Endothelial cell of umbilical vein (primary cell): ENCODE data around the gene JADE1. TPM values are rescaled to one million over a fixed set of nuclear protein-coding genes. Genes with fewer than 3 reads are reported as not detected.
A peak's percentile ranks its signal among the peaks of the same experiment; 100 is the strongest.

ENCODE experiments used
- BruUV-seq: library from RNA; stranded (reverse); fragments of 400-500 nt; replicated peaks from 2 replicates; lab custom pipeline; 2021; lab: Mats Ljungman, UMichigan
- CTCF ChIA-PET: fragments of 300-600, 350-600 bp; sonication (Branson Sonifier 250); formaldehyde crosslinking; loops from one replicate; lab custom pipeline; 2021; ENCODE audit warnings: antibody characterized with exemption, inconsistent platforms; lab: Charles Lee
- POLR2A ChIA-PET: fragments of 300-600, 350-600 bp; sonication (Branson Sonifier 250); formaldehyde crosslinking; loops from one replicate; lab custom pipeline; 2021; ENCODE audit warnings: antibody characterized with exemption, inconsistent platforms; lab: Charles Lee
- DNase-seq: peaks from one replicate; pipeline ENCODE4 v3.0.0-alpha.2; 2011; ENCODE audit warnings: low read depth, low spot score
- FAIRE-seq: peaks from 2 replicates; lab custom pipeline; 2011; peaks lifted over from hg19 to GRCh38; lab: Jason Lieb, UNC
- H2AFZ ChIP-seq: 2 replicates; pipeline ENCODE4 v1.6.0; 2012; ENCODE audit warnings: low read depth, low read length, control low read depth, inconsistent platforms
- H3K27ac ChIP-seq: 2 replicates; pipeline ENCODE4 v1.5.1; 2011; ENCODE audit warnings: low read depth, mild to moderate bottlenecking, control low read depth, low read length, moderate library complexity; ENCODE audit not compliant: insufficient read depth
- H3K27me3 ChIP-seq, 2 experiments: 2 replicates each; pipeline versions ENCODE4 v1.6.0 to v1.6.1; 2011; ENCODE audit warnings: low read length in 2 of 2, mixed read lengths in 1 of 2; ENCODE audit not compliant: control insufficient read depth in 2 of 2, insufficient read depth in 2 of 2
- H3K36me3 ChIP-seq, 2 experiments: 2 replicates in 1 of 2; 3 replicates in 1 of 2; pipeline ENCODE4 v1.5.1; 2011; ENCODE audit warnings: low read length in 2 of 2, mild to moderate bottlenecking in 1 of 2, moderate library complexity in 1 of 2; ENCODE audit not compliant: control insufficient read depth in 2 of 2, insufficient read depth in 2 of 2; ENCODE audit errors: extremely low read depth in 1 of 2
- H3K4me1 ChIP-seq: 3 replicates; pipeline ENCODE4 v1.5.1; 2011; ENCODE audit warnings: mild to moderate bottlenecking, low read length; ENCODE audit not compliant: control insufficient read depth, insufficient read depth; ENCODE audit errors: extremely low read depth
- H3K4me2 ChIP-seq: 2 replicates; pipeline ENCODE4 v1.6.1; 2011; ENCODE audit warnings: low read length, control low read depth, mixed read lengths; ENCODE audit not compliant: insufficient read depth
- H3K4me3 ChIP-seq, 3 experiments: fragments of 200-600 bp in 1 of 3; sonication (generic), shearing (Covaris generic) in 1 of 3; replicated peaks in 1 of 3; 2 replicates each; pipeline ENCODE4 v1.5.1; 2011 to 2016; ENCODE audit warnings: control low read depth in 3 of 3, low read length in 3 of 3, mild to moderate bottlenecking in 2 of 3, inconsistent platforms in 1 of 3, low read depth in 1 of 3, moderate library complexity in 1 of 3; ENCODE audit not compliant: insufficient read depth in 1 of 3
- H3K79me2 ChIP-seq: 2 replicates; pipeline ENCODE4 v1.6.0; 2012; ENCODE audit warnings: low read length, inconsistent platforms; ENCODE audit not compliant: control insufficient read depth, insufficient read depth
- H3K9ac ChIP-seq: replicated peaks from 2 replicates; pipeline ENCODE3; 2011; ENCODE audit warnings: low read length, control low read depth; ENCODE audit not compliant: insufficient read depth; ENCODE audit errors: extremely low read depth
- H3K9me1 ChIP-seq: replicated peaks from 3 replicates; pipeline ENCODE4 v1.6.0; 2011; ENCODE audit warnings: mild to moderate bottlenecking, low read length; ENCODE audit not compliant: control insufficient read depth, insufficient read depth; ENCODE audit errors: extremely low read depth
- H3K9me3 ChIP-seq: replicated peaks from 2 replicates; pipeline ENCODE4 v1.5.1; 2012; ENCODE audit warnings: low read length, inconsistent platforms; ENCODE audit not compliant: control insufficient read depth, insufficient read depth
- H4K20me1 ChIP-seq: replicated peaks from 2 replicates; pipeline ENCODE3; 2011; ENCODE audit warnings: mild to moderate bottlenecking, low read length; ENCODE audit not compliant: control insufficient read depth, insufficient read depth; ENCODE audit errors: extremely low read depth
- EZH2 ChIP-seq: IDR thresholded peaks from 2 replicates; pipeline ENCODE4 v1.6.1; 2012; ENCODE audit warnings: borderline replicate concordance, low read depth, mild to moderate bottlenecking, moderate library complexity, low read length, inconsistent platforms; ENCODE audit not compliant: severe bottlenecking
- FOS ChIP-seq: IDR thresholded peaks from 2 replicates; pipeline ENCODE4 v1.6.1; 2011; ENCODE audit warnings: mild to moderate bottlenecking, low read length, moderate library complexity, borderline replicate concordance; ENCODE audit not compliant: insufficient read depth
- GATA2 ChIP-seq: IDR thresholded peaks from 2 replicates; pipeline ENCODE4 v1.7.0; 2011; ENCODE audit warnings: low read depth, mild to moderate bottlenecking, moderate library complexity, mixed read lengths, low read length; ENCODE audit not compliant: insufficient read length, insufficient read depth
- JUN ChIP-seq: IDR thresholded peaks from 2 replicates; pipeline ENCODE4 v1.6.1; 2011; ENCODE audit warnings: borderline replicate concordance, low read depth; ENCODE audit not compliant: insufficient read length, insufficient read depth
- MAX ChIP-seq: IDR thresholded peaks from 2 replicates; pipeline ENCODE4 v1.6.1; 2011; ENCODE audit not compliant: insufficient read depth, insufficient read length
- MYC ChIP-seq: IDR thresholded peaks from one replicate; pipeline ENCODE4 v1.6.1; 2011; ENCODE audit warnings: mild to moderate bottlenecking, low read depth, low read length
- POLR2A ChIP-seq: IDR thresholded peaks from 2 replicates; pipeline ENCODE4 v1.6.1; 2012; ENCODE audit warnings: low read depth, mild to moderate bottlenecking, control low read depth, low read length
- POLR2AphosphoS5 ChIP-seq: IDR thresholded peaks from 2 replicates; pipeline ENCODE4 v1.6.1; 2012; ENCODE audit warnings: low read depth, mild to moderate bottlenecking, control low read depth, low read length, moderate library complexity; ENCODE audit not compliant: insufficient read depth
- dilution Hi-C: fragments of 300-500 bp; cut with MboI; formaldehyde crosslinking; loops from one replicate; pipeline ENCODE4 v1.15.0; 2019; ENCODE audit warnings: low sequenced_read_pairs; ENCODE audit not compliant: extremely low pct_ligation_motif_present
- intact Hi-C: fragments of 100-400 bp; cut with micrococcal nuclease; formaldehyde crosslinking; loops from one replicate; pipeline ENCODE4 v1.10.0; 2022
- polyA plus RNA-seq, 4 experiments: library from polyadenylated mRNA; depleted of rRNA in 3 of 4; stranded (reverse) in 3 of 4; unstranded in 1 of 4; fragments of >200 nt; gene quantifications; 2 replicates each; pipeline versions ENCODE4 v1.2.1 to v1.2.3, GENCODE V29; 2011 to 2012; ENCODE audit warnings: missing spikeins in 1 of 4
- total RNA-seq: library from RNA; stranded (reverse); gene quantifications from 2 replicates; pipeline ENCODE4 v1.2.3, GENCODE V29; 2021
- TF ChIP-seq, protein P1 (sequence below), 2 donors: IDR thresholded peaks; 1 replicate in 1 of 2; 2 replicates in 1 of 2; pipeline ENCODE4 v1.5.1; 2011; ENCODE audit warnings: low read length in 2 of 2, mild to moderate bottlenecking in 2 of 2, moderate library complexity in 2 of 2, control low read depth in 1 of 2, inconsistent platforms in 1 of 2, low read depth in 1 of 2; ENCODE audit not compliant: insufficient read depth in 1 of 2; ENCODE audit errors: extremely low read depth in 1 of 2

Gene JADE1
- total and polyA plus RNA-seq, 2 donors (not counting 3 experiments of a cell fraction or from before 2014, with no cell fraction given), result 13.6 to 45.6 TPM

- H3K9ac ChIP-seq, result no peak overlapping the region
- no peaks in the 10 kb centered on the region for H3K9me1 ChIP-seq
- H3K9me3 ChIP-seq, result no peaks in the 10 kb centered on the region
- peaks cover 20% of the 10 kb centered on the region in 2 experiments for H3K36me3 ChIP-seq
- intact Hi-C loops (loop anchor here (1.0 to 5.0 kb wide), 11 partner anchors 51 to 672 kb away; no protein-coding TSS in a partner anchor), dilution Hi-C loops (no loop called here)
- CTCF ChIA-PET, result interaction anchor here (0.7 to 3.7 kb wide), 12 partner anchors 9 to 795 kb away, joined by 3 to 29 read pairs (median 4); no protein-coding TSS in a partner anchor
- peak; percentile 81 for DNase-seq
- H3K27ac ChIP-seq, result no peak overlapping the region
- TF ChIP-seq, protein P1, sequence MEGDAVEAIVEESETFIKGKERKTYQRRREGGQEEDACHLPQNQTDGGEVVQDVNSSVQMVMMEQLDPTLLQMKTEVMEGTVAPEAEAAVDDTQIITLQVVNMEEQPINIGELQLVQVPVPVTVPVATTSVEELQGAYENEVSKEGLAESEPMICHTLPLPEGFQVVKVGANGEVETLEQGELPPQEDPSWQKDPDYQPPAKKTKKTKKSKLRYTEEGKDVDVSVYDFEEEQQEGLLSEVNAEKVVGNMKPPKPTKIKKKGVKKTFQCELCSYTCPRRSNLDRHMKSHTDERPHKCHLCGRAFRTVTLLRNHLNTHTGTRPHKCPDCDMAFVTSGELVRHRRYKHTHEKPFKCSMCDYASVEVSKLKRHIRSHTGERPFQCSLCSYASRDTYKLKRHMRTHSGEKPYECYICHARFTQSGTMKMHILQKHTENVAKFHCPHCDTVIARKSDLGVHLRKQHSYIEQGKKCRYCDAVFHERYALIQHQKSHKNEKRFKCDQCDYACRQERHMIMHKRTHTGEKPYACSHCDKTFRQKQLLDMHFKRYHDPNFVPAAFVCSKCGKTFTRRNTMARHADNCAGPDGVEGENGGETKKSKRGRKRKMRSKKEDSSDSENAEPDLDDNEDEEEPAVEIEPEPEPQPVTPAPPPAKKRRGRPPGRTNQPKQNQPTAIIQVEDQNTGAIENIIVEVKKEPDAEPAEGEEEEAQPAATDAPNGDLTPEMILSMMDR (IDR thresholded peaks at IDR 0.05; ENCODE audit: extremely low read depth in 1 of 2, insufficient read depth in 1 of 2, low read depth in 1 of 2, low read length in 2 of 2), result peak; percentile 78 to 83
- TF ChIP-seq EZH2, result no peak
- H3K4me1 ChIP-seq, result peaks cover 11% of the 10 kb centered on the region
- H3K27me3 ChIP-seq, result no peaks in the 10 kb centered on the region
- no peak overlapping the region for H2AFZ ChIP-seq
- H3K4me3 ChIP-seq, result no peak overlapping the region
- POLR2A ChIA-PET, result no interaction called here
- peak; percentile 95 for FAIRE-seq
- no peaks in the 10 kb centered on the region for H4K20me1 ChIP-seq
- no TSS peak for BruUV-seq
- H3K4me2 ChIP-seq, result no peak overlapping the region
- H3K79me2 ChIP-seq, result no peaks in the 10 kb centered on the region
Observed at GRCh38 chr4:128863312-128864075, 54.0 kb downstream of the JADE1 start.

- H3K27ac ChIP-seq, result no peak overlapping the region
- no peak overlapping the region for H3K4me2 ChIP-seq
- CTCF ChIA-PET, result interaction anchor here (1.1 kb wide), 1 partner anchor 9 kb away, joined by 4 read pairs; no protein-coding TSS in a partner anchor
- BruUV-seq, result no TSS peak
- peaks cover 18 to 26% of the 10 kb centered on the region in 2 experiments for H3K36me3 ChIP-seq
- H3K9me3 ChIP-seq, result no peaks in the 10 kb centered on the region
- no peak for FAIRE-seq
- intact Hi-C loops (loop anchor here (5.0 kb wide), 1 partner anchor 227 kb away; the partner anchor contains the start of gene SCLT1), dilution Hi-C loops (no loop called here)
- H3K4me3 ChIP-seq, result no peak overlapping the region
- H2AFZ ChIP-seq, result no peak overlapping the region
- no peak overlapping the region for H3K9ac ChIP-seq
- H4K20me1 ChIP-seq, result no peaks in the 10 kb centered on the region
- no peaks in the 10 kb centered on the region for H3K79me2 ChIP-seq
- POLR2A ChIA-PET, result no interaction called here
- no peak for DNase-seq
- H3K4me1 ChIP-seq, result peaks cover 11% of the 10 kb centered on the region
- no peak for TF ChIP-seq GATA2
- TF ChIP-seq, protein P1 (IDR thresholded peaks at IDR 0.05; ENCODE audit: extremely low read depth in 1 of 2, insufficient read depth in 1 of 2, low read depth in 1 of 2, low read length in 2 of 2), result no peak
- no peak for TF ChIP-seq JUN
- no peak for TF ChIP-seq MYC
- no peak for TF ChIP-seq FOS
- no peak for TF ChIP-seq MAX
- TF ChIP-seq EZH2, result no peak
- TF ChIP-seq POLR2A, result no peak
- no peak for TF ChIP-seq POLR2AphosphoS5
- no peaks in the 10 kb centered on the region for H3K27me3 ChIP-seq
- no peaks in the 10 kb centered on the region for H3K9me1 ChIP-seq
Observed at GRCh38 chr4:128865132-128865531, 55.6 kb downstream of the JADE1 start.
